Measurements from ENCODE around the gene ABCF3. TPM values are rescaled to one million over a fixed set of nuclear protein-coding genes. Genes with fewer than 3 reads are reported as not detected.

Gene ABCF3
- polyA plus RNA-seq, 1 donor (not counting 4 experiments of a cell fraction or from before 2014, with no cell fraction given) = 39.2 TPM

DNA sequence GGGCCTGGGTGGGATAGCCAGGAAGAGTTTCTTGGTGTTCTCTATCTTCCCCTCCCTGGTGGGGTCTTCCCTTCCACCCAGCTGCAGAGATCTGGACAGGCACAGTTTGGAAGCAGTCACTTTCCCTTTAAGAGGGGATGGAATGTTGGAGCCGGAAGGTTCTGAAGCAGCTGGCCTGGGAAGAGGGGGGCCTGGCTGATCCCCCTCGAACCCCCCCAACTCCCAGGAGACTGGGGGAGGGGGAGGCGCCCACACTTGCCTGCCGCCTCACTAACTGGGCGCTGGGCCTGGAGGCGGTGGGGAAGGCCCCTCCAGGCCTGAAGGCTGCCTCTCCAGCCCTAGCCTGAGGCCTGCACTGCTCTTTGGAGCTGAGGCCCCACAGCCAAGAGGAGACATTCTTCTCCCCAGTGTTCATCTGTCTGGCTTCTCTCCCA is 29.5 kb upstream of the ABCF3 start:
- Histone ChIP-seq H4K20me1 (ENCODE audit: control insufficient read depth, extremely low read depth, insufficient read depth, low read length) (no peaks in the 10 kb centered on the region), H3K9ac (ENCODE audit: control insufficient read depth, extremely low read depth, insufficient read depth, low read length) (peak overlapping the region; percentile 85), H2AFZ (ENCODE audit: control insufficient read depth, low read length) (no peak overlapping the region), H3K79me2 (ENCODE audit: control insufficient read depth, insufficient read depth, low read length) (peaks cover 51% of the 10 kb centered on the region), H3K9me3 (ENCODE audit: control insufficient read depth, low read depth, low read length) (no peaks in the 10 kb centered on the region), H3K4me1 (ENCODE audit: control insufficient read depth, extremely low read depth, insufficient read depth, low read length) (peaks cover 5% of the 10 kb centered on the region), H3K4me2 (ENCODE audit: control insufficient read depth, extremely low read depth, insufficient read depth, low read depth, low read length) (peak overlapping the region; percentile 98), H3K36me3 (ENCODE audit: control insufficient read depth in 2 of 2, extremely low read depth in 1 of 2, insufficient read depth in 2 of 2, low read length in 2 of 2) (peaks cover 0 to 2% of the 10 kb centered on the region in 2 experiments), H3K27ac (ENCODE audit: control insufficient read depth, insufficient read depth, low read length) (peak overlapping the region; percentile 66), H3K4me3 (ENCODE audit: control insufficient read depth in 2 of 3, extremely low read depth in 1 of 3, insufficient read depth in 2 of 3, low read depth in 1 of 3, low read length in 3 of 3) (peak overlapping the region; percentile 80 to 97 (median 94)), H3K27me3 (ENCODE audit: control insufficient read depth, extremely low read depth, insufficient read depth, low read length) (no peaks in the 10 kb centered on the region), H3K9me1 (ENCODE audit: control insufficient read depth, extremely low read depth, insufficient read depth, low read length) (no peaks in the 10 kb centered on the region)
- TF ChIP-seq, protein P1, sequence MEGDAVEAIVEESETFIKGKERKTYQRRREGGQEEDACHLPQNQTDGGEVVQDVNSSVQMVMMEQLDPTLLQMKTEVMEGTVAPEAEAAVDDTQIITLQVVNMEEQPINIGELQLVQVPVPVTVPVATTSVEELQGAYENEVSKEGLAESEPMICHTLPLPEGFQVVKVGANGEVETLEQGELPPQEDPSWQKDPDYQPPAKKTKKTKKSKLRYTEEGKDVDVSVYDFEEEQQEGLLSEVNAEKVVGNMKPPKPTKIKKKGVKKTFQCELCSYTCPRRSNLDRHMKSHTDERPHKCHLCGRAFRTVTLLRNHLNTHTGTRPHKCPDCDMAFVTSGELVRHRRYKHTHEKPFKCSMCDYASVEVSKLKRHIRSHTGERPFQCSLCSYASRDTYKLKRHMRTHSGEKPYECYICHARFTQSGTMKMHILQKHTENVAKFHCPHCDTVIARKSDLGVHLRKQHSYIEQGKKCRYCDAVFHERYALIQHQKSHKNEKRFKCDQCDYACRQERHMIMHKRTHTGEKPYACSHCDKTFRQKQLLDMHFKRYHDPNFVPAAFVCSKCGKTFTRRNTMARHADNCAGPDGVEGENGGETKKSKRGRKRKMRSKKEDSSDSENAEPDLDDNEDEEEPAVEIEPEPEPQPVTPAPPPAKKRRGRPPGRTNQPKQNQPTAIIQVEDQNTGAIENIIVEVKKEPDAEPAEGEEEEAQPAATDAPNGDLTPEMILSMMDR (optimal IDR thresholded peaks at IDR 0.05 in 1 of 3, IDR thresholded peaks at IDR 0.05 in 1 of 3, conservative IDR thresholded peaks at IDR 0.05 in 1 of 3; ENCODE audit: extremely low read depth in 1 of 3, insufficient read depth in 2 of 3, low read length in 3 of 3) = no peak
- no peak for TF ChIP-seq EZH2 (IDR thresholded peaks at IDR 0.05; ENCODE audit: low read length)
- no peak for DNase-seq (ENCODE audit: low read depth, low spot score)
- dilution Hi-C loops (cut with MboI; ENCODE audit: extremely low pct_ligation_motif_present, low sequenced_read_pairs) = no loop called here
- no peak for FAIRE-seq

DNA sequence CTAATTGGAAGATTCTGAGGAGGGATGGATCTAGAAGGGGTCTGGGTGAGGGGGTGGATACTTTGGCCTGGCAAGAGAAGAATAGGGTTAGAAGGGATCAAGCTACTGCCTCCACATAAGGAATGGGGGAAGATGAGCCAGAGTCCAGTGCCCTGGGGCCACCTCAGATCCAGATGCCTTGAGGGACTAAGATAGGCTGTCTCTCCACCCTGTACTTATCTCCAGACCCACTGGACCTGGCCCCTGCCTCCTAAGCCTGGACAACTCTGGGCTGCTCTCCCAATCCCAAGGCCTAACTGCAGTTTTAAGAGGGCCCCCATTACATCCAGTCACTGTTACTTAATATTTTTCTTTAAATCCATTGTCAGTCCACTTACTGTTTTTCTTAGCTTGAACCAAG is 28.8 kb upstream of the ABCF3 start:
- Histone ChIP-seq H3K79me2 (ENCODE audit: control insufficient read depth, insufficient read depth, low read length) (peaks cover 56% of the 10 kb centered on the region), H3K36me3 (ENCODE audit: control insufficient read depth in 2 of 2, extremely low read depth in 1 of 2, insufficient read depth in 2 of 2, low read length in 2 of 2) (peaks cover 0 to 2% of the 10 kb centered on the region in 2 experiments), H3K4me1 (ENCODE audit: control insufficient read depth, extremely low read depth, insufficient read depth, low read length) (peaks cover 5% of the 10 kb centered on the region), H3K4me3 (ENCODE audit: control insufficient read depth in 2 of 3, extremely low read depth in 1 of 3, insufficient read depth in 2 of 3, low read depth in 1 of 3, low read length in 3 of 3) (peak overlapping the region; percentile 80 to 97 (median 94)), H3K27me3 (ENCODE audit: control insufficient read depth, extremely low read depth, insufficient read depth, low read length) (no peaks in the 10 kb centered on the region), H3K9me3 (ENCODE audit: control insufficient read depth, low read depth, low read length) (no peaks in the 10 kb centered on the region), H4K20me1 (ENCODE audit: control insufficient read depth, extremely low read depth, insufficient read depth, low read length) (no peaks in the 10 kb centered on the region), H3K4me2 (ENCODE audit: control insufficient read depth, extremely low read depth, insufficient read depth, low read depth, low read length) (peak overlapping the region; percentile 98), H3K9me1 (ENCODE audit: control insufficient read depth, extremely low read depth, insufficient read depth, low read length) (no peaks in the 10 kb centered on the region), H3K27ac (ENCODE audit: control insufficient read depth, insufficient read depth, low read length) (peak overlapping the region; percentile 5), H2AFZ (ENCODE audit: control insufficient read depth, low read length) (no peak overlapping the region), H3K9ac (ENCODE audit: control insufficient read depth, extremely low read depth, insufficient read depth, low read length) (peak overlapping the region; percentile 85)
- DNase-seq (ENCODE audit: low read depth, low spot score) (no peak), FAIRE-seq (no peak)
- TF ChIP-seq EZH2 (IDR thresholded peaks at IDR 0.05; ENCODE audit: low read length) = no peak
- TF ChIP-seq, protein P1 (optimal IDR thresholded peaks at IDR 0.05 in 1 of 3, IDR thresholded peaks at IDR 0.05 in 1 of 3, conservative IDR thresholded peaks at IDR 0.05 in 1 of 3; ENCODE audit: extremely low read depth in 1 of 3, insufficient read depth in 2 of 3, low read length in 3 of 3) = no peak
- dilution Hi-C loops (cut with MboI; ENCODE audit: extremely low pct_ligation_motif_present, low sequenced_read_pairs) = no loop called here
